KMS-11 (cell line): ENCODE data around the gene NIPBL.
"Not testable (repeated sequence)": the region's sequence is repeated elsewhere in the genome, so short reads cannot be mapped to it uniquely, and the experiment has no call there.

Experiments used
- H2AFZ ChIP-seq: fragments of 200-600 bp; sonication (generic); 2 replicates; pipeline ENCODE4 v1.6.1; 2016; ENCODE audit warnings: antibody characterized with exemption, mixed run types, low read depth
- H3K27ac ChIP-seq: fragments of 200-600 bp; sonication (generic); 2 replicates; pipeline ENCODE4 v1.6.1; 2016; ENCODE audit warnings: mild to moderate bottlenecking, mixed run types
- H3K27me3 ChIP-seq: fragments of 200-600 bp; sonication (generic); 2 replicates; pipeline ENCODE4 v1.6.1; 2017; ENCODE audit warnings: mild to moderate bottlenecking, low read depth, mixed run types, moderate library complexity; ENCODE audit not compliant: insufficient read depth
- H3K36me3 ChIP-seq: fragments of 200-600 bp; sonication (generic); 2 replicates; pipeline ENCODE4 v1.6.1; 2017; ENCODE audit warnings: mild to moderate bottlenecking, mixed run types; ENCODE audit not compliant: insufficient read depth
- H3K4me1 ChIP-seq: fragments of 200-600 bp; sonication (generic); 2 replicates; pipeline ENCODE4 v1.6.1; 2016; ENCODE audit warnings: mild to moderate bottlenecking, low read depth, mixed run types; ENCODE audit not compliant: poor library complexity, severe bottlenecking
- H3K4me2 ChIP-seq: fragments of 200-600 bp; sonication (generic); 2 replicates; pipeline ENCODE4 v1.7.0; 2016; ENCODE audit warnings: mild to moderate bottlenecking, mixed run types
- H3K4me3 ChIP-seq: fragments of 200-600 bp; sonication (generic); IDR thresholded peaks from 2 replicates; pipeline ENCODE4 v1.6.1; 2017; ENCODE audit warnings: low read depth, low read length, mixed read lengths; ENCODE audit not compliant: insufficient read depth
- H3K79me2 ChIP-seq: fragments of 200-600 bp; sonication (generic); 2 replicates; pipeline ENCODE4 v1.6.1; 2016; ENCODE audit warnings: low read depth, mixed run types; ENCODE audit not compliant: insufficient read depth
- H3K9ac ChIP-seq: fragments of 200-600 bp; sonication (generic); 2 replicates; pipeline ENCODE4 v1.6.1; 2016; ENCODE audit warnings: mild to moderate bottlenecking, mixed run types
- H4K20me1 ChIP-seq: fragments of 200-600 bp; sonication (generic); 2 replicates; pipeline ENCODE4 v1.6.1; 2016; ENCODE audit warnings: mild to moderate bottlenecking, mixed run types; ENCODE audit not compliant: insufficient read depth
- CTCF ChIP-seq: fragments of 200-600 bp; sonication (generic); conservative IDR thresholded peaks from 2 replicates; pipeline ENCODE4 v1.6.1; 2017; ENCODE audit warnings: low read depth, mild to moderate bottlenecking, antibody characterized with exemption, low read length, moderate library complexity, mixed read lengths

NIPBL gene

GRCh38 chr5:36915653-36916052 lies 39.1 kb downstream of the NIPBL start:
- H3K27me3 ChIP-seq = no peaks in the 10 kb centered on the region
- no peaks in the 10 kb centered on the region for H3K36me3 ChIP-seq
- TF ChIP-seq CTCF = no peak
- no peak overlapping the region for H2AFZ ChIP-seq
- H3K9ac ChIP-seq = no peak overlapping the region
- H3K4me3 ChIP-seq = no peak overlapping the region
- no peak overlapping the region for H3K4me2 ChIP-seq
- peaks cover 80% of the 10 kb centered on the region for H3K79me2 ChIP-seq
- peaks cover 13% of the 10 kb centered on the region for H3K4me1 ChIP-seq
- H4K20me1 ChIP-seq = peaks cover 10% of the 10 kb centered on the region; the same call in 1 of the 2 replicates
- no peak overlapping the region for H3K27ac ChIP-seq

- not testable (repeated sequence) for H3K9ac ChIP-seq, H2AFZ ChIP-seq, H3K27me3 ChIP-seq, H3K27ac ChIP-seq, H3K4me3 ChIP-seq, H3K4me2 ChIP-seq, H3K36me3 ChIP-seq
- Histone ChIP-seq H3K4me1 (peaks cover 13% of the 10 kb centered on the region), H4K20me1 (peaks cover 13% of the 10 kb centered on the region; the same call in 1 of the 2 replicates), H3K79me2 (peaks cover 80% of the 10 kb centered on the region; the same call in 1 of the 2 replicates)
Observed at GRCh38 chr5:36916614-36917013, 40.0 kb downstream of the NIPBL start.

- not testable (repeated sequence) for H3K4me3 ChIP-seq, H3K36me3 ChIP-seq, H3K27me3 ChIP-seq, H3K27ac ChIP-seq, H2AFZ ChIP-seq, H3K9ac ChIP-seq, H3K4me2 ChIP-seq
- H3K4me1 ChIP-seq = peaks cover 13% of the 10 kb centered on the region
- H3K79me2 ChIP-seq = peaks cover 79% of the 10 kb centered on the region; the same call in 1 of the 2 replicates
- H4K20me1 ChIP-seq = peaks cover 13% of the 10 kb centered on the region; the same call in 1 of the 2 replicates
Observed at GRCh38 chr5:36917358-36917757, 40.8 kb downstream of the NIPBL start.

- Histone ChIP-seq H3K4me2 (no peak overlapping the region), H3K27me3 (no peaks in the 10 kb centered on the region), H3K27ac (no peak overlapping the region), H3K4me3 (no peak overlapping the region), H3K36me3 (no peaks in the 10 kb centered on the region), H3K79me2 (peaks cover 82% of the 10 kb centered on the region; the same call in 1 of the 2 replicates), H4K20me1 (peaks cover 13% of the 10 kb centered on the region; the same call in 1 of the 2 replicates), H2AFZ (no peak overlapping the region), H3K9ac (no peak overlapping the region), H3K4me1 (peaks cover 13% of the 10 kb centered on the region)
- TF ChIP-seq CTCF = no peak
Observed at GRCh38 chr5:36919238-36919637, 42.7 kb downstream of the NIPBL start.

GRCh38 chr5:36919650-36920049 lies 43.1 kb downstream of the NIPBL start:
- no peak for TF ChIP-seq CTCF
- Histone ChIP-seq H3K27ac (no peak overlapping the region), H3K4me1 (peaks cover 13% of the 10 kb centered on the region), H3K4me3 (no peak overlapping the region), H4K20me1 (peaks cover 13% of the 10 kb centered on the region; the same call in 1 of the 2 replicates), H2AFZ (no peak overlapping the region), H3K79me2 (peaks cover 83% of the 10 kb centered on the region; the same call in 1 of the 2 replicates), H3K36me3 (no peaks in the 10 kb centered on the region), H3K27me3 (no peaks in the 10 kb centered on the region), H3K4me2 (no peak overlapping the region), H3K9ac (no peak overlapping the region)
